RWPE2 (cell line): ENCODE measurements around the gene SLC17A9.

Experiments used
- ATAC-seq: fragments of 200-7000 bp; cut with Tn5 transposase; 3 replicates; pipeline ENCODE4 v1.9.1; 2021; ENCODE audit warnings: low read depth
- DNase-seq: peaks from one replicate; pipeline ENCODE4 v3.0.0-alpha.2; 2020; ENCODE audit warnings: low spot score
- H3K27ac ChIP-seq: fragments of 450-650 bp; 2 replicates; pipeline ENCODE4 v1.5.1; 2017; ENCODE audit warnings: mild to moderate bottlenecking; ENCODE audit not compliant: poor library complexity, severe bottlenecking
- H3K27me3 ChIP-seq: fragments of 250-450 bp; sonication (Bioruptor Pico); 2 replicates; pipeline ENCODE4 v1.5.1; 2021; ENCODE audit warnings: mild to moderate bottlenecking, moderate library complexity; ENCODE audit not compliant: insufficient read depth, poor library complexity, severe bottlenecking
- H3K36me3 ChIP-seq: fragments of 250-450 bp; sonication (Bioruptor Pico); 2 replicates; pipeline ENCODE4 v1.5.1; 2020; ENCODE audit warnings: low read depth, mild to moderate bottlenecking, moderate library complexity
- H3K4me1 ChIP-seq: fragments of 250-450 bp; sonication (Bioruptor Pico); 2 replicates; pipeline ENCODE4 v1.5.1; 2021; ENCODE audit warnings: mild to moderate bottlenecking, moderate library complexity; ENCODE audit not compliant: insufficient read depth, poor library complexity, severe bottlenecking
- H3K4me3 ChIP-seq: fragments of 250-450 bp; sonication (Bioruptor Pico); 2 replicates; pipeline ENCODE4 v1.5.1; 2021; ENCODE audit warnings: mild to moderate bottlenecking, moderate library complexity; ENCODE audit not compliant: severe bottlenecking
- H3K9me3 ChIP-seq: fragments of 250-450 bp; sonication (Bioruptor Pico); 2 replicates; pipeline ENCODE4 v1.5.1; 2021; ENCODE audit warnings: mild to moderate bottlenecking, moderate library complexity; ENCODE audit not compliant: severe bottlenecking
- CTCF ChIP-seq: fragments of 450-650 bp; IDR thresholded peaks from one replicate; pipeline ENCODE4 v1.5.1; 2017; ENCODE audit warnings: mild to moderate bottlenecking, moderate library complexity; ENCODE audit not compliant: poor library complexity, severe bottlenecking

SLC17A9 gene

GRCh38 chr20:62923669-62924441, 28.7 kb upstream of the SLC17A9 start:
- Histone ChIP-seq H3K36me3 (peaks cover 26% of the 10 kb centered on the region), H3K27ac (peak overlapping the region; percentile 82), H3K4me1 (peaks cover 34% of the 10 kb centered on the region), H3K4me3 (peak overlapping the region; percentile 88), H3K9me3 (no peaks in the 10 kb centered on the region), H3K27me3 (no peaks in the 10 kb centered on the region)
- DNase-seq: no peak
- no peak for TF ChIP-seq CTCF
- no peak for ATAC-seq

- Histone ChIP-seq H3K27me3 (no peaks in the 10 kb centered on the region), H3K36me3 (peaks cover 28% of the 10 kb centered on the region), H3K4me3 (peak overlapping the region; percentile 88), H3K27ac (peak overlapping the region; percentile 82), H3K9me3 (no peaks in the 10 kb centered on the region), H3K4me1 (peaks cover 36% of the 10 kb centered on the region)
- peak; percentile 28 for ATAC-seq
- DNase-seq: peak; percentile 85
- TF ChIP-seq CTCF: no peak
These were observed 27.9 kb upstream of the SLC17A9 start for GRCh38 chr20:62924442-62925075.

- Histone ChIP-seq H3K36me3 (peaks cover 25% of the 10 kb centered on the region), H3K4me1 (peaks cover 40% of the 10 kb centered on the region), H3K27ac (peak overlapping the region; percentile 82), H3K9me3 (no peaks in the 10 kb centered on the region), H3K4me3 (peak overlapping the region; percentile 88), H3K27me3 (no peaks in the 10 kb centered on the region)
- ATAC-seq: no peak
- no peak for TF ChIP-seq CTCF
- peak; percentile 47 for DNase-seq
These were observed 27.5 kb upstream of the SLC17A9 start for GRCh38 chr20:62925076-62925419.

- DNase-seq (peak; percentile 84), ATAC-seq (no peak)
- TF ChIP-seq CTCF: no peak
- peaks cover 19% of the 10 kb centered on the region for H3K36me3 ChIP-seq
- no peaks in the 10 kb centered on the region for H3K27me3 ChIP-seq
- H3K4me3 ChIP-seq: peak overlapping the region; percentile 88
- H3K27ac ChIP-seq: peak overlapping the region; percentile 82
- H3K4me1 ChIP-seq: peaks cover 46% of the 10 kb centered on the region
- no peaks in the 10 kb centered on the region for H3K9me3 ChIP-seq
These were observed 26.9 kb upstream of the SLC17A9 start for GRCh38 chr20:62925420-62926228.
